HG02642 (cell line): ENCODE measurements around the gene GSTA4.
"Not testable (repeated sequence)": the region's sequence is repeated elsewhere in the genome, so short reads cannot be mapped to it uniquely, and the experiment has no call there.

ENCODE experiments used
- ATAC-seq: cut with Tn5 transposase; IDR thresholded peaks from one replicate; pipeline ENCODE4 v1.9.1; 2021; ENCODE audit warnings: mild to moderate bottlenecking; ENCODE audit not compliant: unreplicated experiment, poor library complexity

The GSTA4 gene

GRCh38 chr6:52981222-52981900 lies 13.7 kb downstream of the GSTA4 start:
- no peak for ATAC-seq

GRCh38 chr6:52976591-52977035 lies 18.5 kb downstream of the GSTA4 start:
- ATAC-seq: no peak

- ATAC-seq: no peak
Observed at GRCh38 chr6:52976149-52976548, 18.9 kb downstream of the GSTA4 start.

- no peak for ATAC-seq
Observed at GRCh38 chr6:52975580-52975979, 19.5 kb downstream of the GSTA4 start.

GRCh38 chr6:52972989-52973388 lies 22.1 kb downstream of the GSTA4 start:
- ATAC-seq: no peak

GRCh38 chr6:52969359-52969758 lies 25.7 kb downstream of the GSTA4 start:
- no peak for ATAC-seq

GRCh38 chr6:52966101-52966500 lies 29.0 kb downstream of the GSTA4 start:
- ATAC-seq: no peak

GRCh38 chr6:52965380-52965779 lies 29.7 kb downstream of the GSTA4 start:
- ATAC-seq: no peak

GRCh38 chr6:52964318-52964717 lies 30.8 kb downstream of the GSTA4 start:
- ATAC-seq: no peak

GRCh38 chr6:52962701-52963100 lies 32.4 kb downstream of the GSTA4 start:
- no peak for ATAC-seq

GRCh38 chr6:52961022-52961421 lies 34.1 kb downstream of the GSTA4 start:
- not testable (repeated sequence) for ATAC-seq

GRCh38 chr6:52960211-52960610 lies 34.9 kb downstream of the GSTA4 start:
- ATAC-seq: not testable (repeated sequence)

GRCh38 chr6:52958546-52959255 lies 36.4 kb downstream of the GSTA4 start:
- no peak for ATAC-seq

- no peak for ATAC-seq
Observed at GRCh38 chr6:52955871-52956270, 39.2 kb downstream of the GSTA4 start.

- no peak for ATAC-seq
Observed at GRCh38 chr6:52953911-52954839, 40.9 kb downstream of the GSTA4 start.

GRCh38 chr6:52946306-52946705 lies 48.8 kb downstream of the GSTA4 start:
- no peak for ATAC-seq

- not testable (repeated sequence) for ATAC-seq
Observed at GRCh38 chr6:52942821-52943220, 52.3 kb downstream of the GSTA4 start.

GRCh38 chr6:52942221-52942620 lies 52.9 kb downstream of the GSTA4 start:
- ATAC-seq: no peak

GRCh38 chr6:52937908-52938307 lies 57.2 kb downstream of the GSTA4 start:
- no peak for ATAC-seq

- no peak for ATAC-seq
Observed at GRCh38 chr6:52933778-52934177, 61.3 kb downstream of the GSTA4 start.

GRCh38 chr6:52931351-52931750 lies 63.7 kb downstream of the GSTA4 start:
- no peak for ATAC-seq
